Common myeloid progenitor, CD34-positive (primary cell): ENCODE data around the gene DNASE2B.

Experiments used
- CTCF ChIA-PET: fragments of 350-600 bp; sonication (Branson Sonifier 250); formaldehyde crosslinking; loops from one replicate; lab custom pipeline; 2021; ENCODE audit warnings: antibody characterized with exemption; lab: Charles Lee
- POLR2A ChIA-PET: fragments of 350-600 bp; sonication (Branson Sonifier 250); formaldehyde crosslinking; loops from one replicate; lab custom pipeline; 2021; ENCODE audit warnings: antibody characterized with exemption; lab: Charles Lee
- DNase-seq, 3 donors: peaks; one replicate each; pipeline versions ENCODE4 v3.0.0 to v3.0.0-alpha.2; 2013
- H3K27ac ChIP-seq, 2 experiments: 1 replicate in 1 of 2; 2 replicates in 1 of 2; pipeline ENCODE4 v1.7.0; 2013; ENCODE audit warnings: inconsistent platforms in 2 of 2, low read length in 2 of 2, mild to moderate bottlenecking in 2 of 2, low read depth in 1 of 2, moderate library complexity in 1 of 2; ENCODE audit not compliant: severe bottlenecking in 2 of 2, insufficient read depth in 1 of 2, poor library complexity in 1 of 2
- H3K27me3 ChIP-seq, 5 experiments: replicated peaks in 2 of 5; 1 replicate in 3 of 5; 2 replicates in 2 of 5; pipeline versions ENCODE4 v1.6.1 to v1.7.0; 2013; ENCODE audit warnings: low read length in 4 of 5, mild to moderate bottlenecking in 2 of 5, moderate library complexity in 2 of 5, inconsistent platforms in 1 of 5; ENCODE audit not compliant: insufficient read depth in 5 of 5, control insufficient read depth in 4 of 5
- H3K36me3 ChIP-seq, 4 experiments: 1 replicate in 2 of 4; 2 replicates in 2 of 4; pipeline versions ENCODE4 v1.6.1 to v1.7.0; 2013; ENCODE audit warnings: low read length in 3 of 4, control low read depth in 1 of 4, mild to moderate bottlenecking in 1 of 4; ENCODE audit not compliant: control insufficient read depth in 4 of 4, insufficient read depth in 4 of 4
- H3K4me1 ChIP-seq, 4 experiments: 1 replicate in 3 of 4; 2 replicates in 1 of 4; pipeline versions ENCODE4 v1.6.1 to v1.7.1; 2013; ENCODE audit warnings: low read length in 3 of 4, mild to moderate bottlenecking in 3 of 4, control low read depth in 1 of 4, inconsistent platforms in 1 of 4, moderate library complexity in 1 of 4; ENCODE audit not compliant: control insufficient read depth in 4 of 4, insufficient read depth in 4 of 4; ENCODE audit errors: control extremely low read depth in 1 of 4
- H3K4me3 ChIP-seq, 7 experiments: 1 replicate in 4 of 7; 2 replicates in 3 of 7; pipeline versions ENCODE4 v1.5.1 to v1.7.0; 2013; ENCODE audit warnings: mild to moderate bottlenecking in 7 of 7, low read length in 6 of 7, moderate library complexity in 6 of 7, inconsistent platforms in 2 of 7, low read depth in 2 of 7, control low read depth in 1 of 7; ENCODE audit not compliant: insufficient read depth in 4 of 7, control insufficient read depth in 1 of 7; ENCODE audit errors: extremely low read depth in 1 of 7
- H3K9me3 ChIP-seq, 5 experiments: 1 replicate in 4 of 5; 2 replicates in 1 of 5; pipeline versions ENCODE4 v1.6.1 to v1.7.1; 2013; ENCODE audit warnings: low read length in 4 of 5, mild to moderate bottlenecking in 2 of 5, inconsistent platforms in 1 of 5, low read depth in 1 of 5, moderate library complexity in 1 of 5; ENCODE audit not compliant: control insufficient read depth in 4 of 5, insufficient read depth in 2 of 5; ENCODE audit errors: control extremely low read depth in 1 of 5
- WGBS: methylation state at CpG from one replicate; pipeline ENCODE4 v1.1.5; 2013; ENCODE audit not compliant: insufficient coverage; 5-methylcytosine and 5-hydroxymethylcytosine counted together

DNASE2B gene

DNA sequence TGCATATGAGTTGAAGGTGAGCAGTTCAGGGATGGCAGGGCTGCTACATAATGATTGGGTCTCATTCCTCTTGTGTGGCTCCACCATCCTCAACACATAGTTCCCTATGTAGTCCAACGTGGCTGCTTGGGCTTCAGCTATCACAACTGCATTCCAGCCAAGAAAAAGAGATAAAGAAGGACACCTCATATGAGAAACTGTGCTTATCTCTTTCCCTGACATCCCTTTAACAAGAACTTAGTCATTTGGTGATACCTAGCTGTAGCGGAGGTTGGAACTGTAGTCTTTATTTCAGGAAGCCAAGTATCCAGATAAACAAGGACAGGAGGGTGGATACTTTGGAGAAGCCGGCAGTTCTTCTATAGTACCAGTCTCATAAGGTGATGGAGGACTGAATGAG lies 42.7 kb upstream of the DNASE2B start:
- peaks cover 0 to 8% (median 0%) of the 10 kb centered on the region in 4 experiments for H3K4me1 ChIP-seq
- ChIA-PET POLR2A (no interaction called here), CTCF (no interaction called here)
- H3K27me3 ChIP-seq, result no peaks in the 10 kb centered on the region
- H3K9me3 ChIP-seq, result peaks cover 0 to 5% (median 0%) of the 10 kb centered on the region in 5 experiments
- WGBS, result 100% methylated on average over 1 of the region's 3 CpGs
- no peaks in the 10 kb centered on the region for H3K36me3 ChIP-seq
- H3K4me3 ChIP-seq, result no peak overlapping the region
- no peak for DNase-seq
- no peak overlapping the region for H3K27ac ChIP-seq

DNA sequence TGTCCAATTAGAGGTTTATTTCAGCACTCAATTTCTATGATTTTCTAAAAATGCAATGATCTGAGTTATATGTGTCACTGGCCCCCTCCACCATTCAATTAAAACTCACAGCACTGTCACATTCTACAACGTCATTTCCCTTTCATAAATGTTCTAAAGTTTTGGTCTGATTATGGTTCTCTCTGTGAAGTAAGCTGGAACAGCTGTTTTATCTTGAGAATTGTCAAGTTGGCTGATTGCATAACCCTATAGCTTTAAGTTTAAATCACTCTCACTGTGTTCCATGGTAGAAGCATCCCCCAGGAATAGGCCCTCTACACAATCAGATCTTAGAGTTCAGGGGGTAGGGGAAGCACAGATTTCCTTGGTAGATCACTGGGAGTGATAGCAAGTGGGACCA lies 41.4 kb upstream of the DNASE2B start:
- ChIA-PET CTCF (no interaction called here), POLR2A (no interaction called here)
- Histone ChIP-seq H3K27ac (no peak overlapping the region), H3K4me3 (no peak overlapping the region), H3K27me3 (no peaks in the 10 kb centered on the region), H3K36me3 (no peaks in the 10 kb centered on the region), H3K9me3 (peaks cover 0 to 5% (median 0%) of the 10 kb centered on the region in 5 experiments), H3K4me1 (peaks cover 0 to 9% (median 0%) of the 10 kb centered on the region in 4 experiments)
- WGBS, result no CpG with 5 or more reads among the region's 1 CpG
- no peak for DNase-seq

DNA sequence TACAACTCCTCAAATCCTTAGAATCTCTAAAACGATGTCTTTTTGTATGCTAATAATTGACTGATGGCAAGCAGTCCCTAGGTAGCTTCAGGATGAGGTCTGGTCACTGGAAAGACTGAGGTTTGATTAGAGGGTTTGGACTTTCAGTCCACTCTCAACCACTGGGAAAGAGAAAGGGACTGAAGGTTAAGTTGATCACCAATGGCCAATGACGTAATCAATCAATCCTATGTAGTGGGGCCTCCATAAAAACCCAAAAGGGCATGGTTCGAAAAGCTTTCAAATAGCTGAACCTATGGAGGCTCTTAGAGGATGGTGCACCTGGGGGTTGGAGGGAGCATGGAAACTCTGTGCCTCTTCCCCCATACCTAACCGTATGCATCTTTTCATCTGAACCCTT lies 39.6 kb upstream of the DNASE2B start:
- ChIA-PET POLR2A (no interaction called here), CTCF (no interaction called here)
- Histone ChIP-seq H3K9me3 (peaks cover 0 to 5% (median 0%) of the 10 kb centered on the region in 5 experiments), H3K4me3 (no peak overlapping the region), H3K27me3 (no peaks in the 10 kb centered on the region), H3K36me3 (no peaks in the 10 kb centered on the region), H3K4me1 (peaks cover 0 to 9% (median 3%) of the 10 kb centered on the region in 4 experiments), H3K27ac (no peak overlapping the region)
- WGBS, result 100% methylated on average over 2 of the region's 4 CpGs
- no peak for DNase-seq

DNA sequence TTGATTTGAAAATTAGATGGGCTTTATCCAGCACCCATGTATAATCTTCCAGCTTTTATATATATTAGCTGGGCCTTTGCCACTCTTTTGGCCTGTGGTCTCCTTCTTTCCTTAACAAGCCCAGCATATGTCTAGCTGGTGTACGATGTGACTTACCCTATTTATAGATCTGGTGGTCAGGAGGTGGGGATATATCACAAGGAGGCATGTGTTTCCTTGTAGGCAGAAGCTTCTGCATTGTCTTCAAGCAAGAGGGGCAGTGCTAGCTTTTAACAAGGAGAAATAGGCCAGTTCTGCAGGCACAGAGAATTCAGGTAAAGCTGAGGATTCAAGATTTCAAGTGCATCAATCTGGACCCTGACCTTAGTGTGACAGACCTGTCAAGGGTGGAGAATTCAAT lies 38.0 kb upstream of the DNASE2B start:
- POLR2A ChIA-PET, result no interaction called here
- peak in 1 of 3 donors; percentile 19 for DNase-seq
- 20% methylated on average over 1 of the region's 1 CpG for WGBS
- CTCF ChIA-PET, result interaction anchor here (0.8 kb wide), 1 partner anchor 18 kb away, joined by 3 read pairs; no protein-coding TSS in a partner anchor
- Histone ChIP-seq H3K27me3 (no peaks in the 10 kb centered on the region), H3K36me3 (no peaks in the 10 kb centered on the region), H3K4me1 (peaks cover 0 to 9% (median 3%) of the 10 kb centered on the region in 4 experiments), H3K9me3 (peaks cover 0 to 5% (median 0%) of the 10 kb centered on the region in 5 experiments), H3K4me3 (no peak overlapping the region), H3K27ac (no peak overlapping the region)

DNA sequence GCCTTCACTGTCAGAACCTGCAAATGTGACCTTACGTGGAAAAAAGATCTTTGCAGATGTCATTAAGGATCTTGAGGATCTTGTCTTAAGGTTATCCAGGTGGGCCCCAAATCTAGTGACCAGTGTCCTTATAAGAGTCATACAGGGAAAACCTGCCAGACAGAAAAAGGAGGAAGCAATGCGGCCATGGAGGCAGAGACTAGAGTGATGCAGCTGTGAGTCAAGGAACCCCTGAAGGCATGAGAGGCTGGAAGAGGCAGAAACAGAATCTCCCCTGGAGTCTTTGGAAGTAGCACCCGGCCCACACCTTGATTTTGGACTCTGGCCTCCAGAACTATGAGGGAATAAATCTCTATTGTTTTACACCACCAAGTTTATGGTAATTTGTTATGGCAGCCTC lies 36.5 kb upstream of the DNASE2B start:
- DNase-seq, result no peak
- CTCF ChIA-PET, result no interaction called here
- WGBS, result 100% methylated on average over 2 of the region's 3 CpGs
- POLR2A ChIA-PET, result no interaction called here
- Histone ChIP-seq H3K4me1 (peaks cover 0 to 13% (median 3%) of the 10 kb centered on the region in 4 experiments), H3K4me3 (no peak overlapping the region), H3K9me3 (peaks cover 0 to 5% (median 0%) of the 10 kb centered on the region in 5 experiments), H3K27me3 (no peaks in the 10 kb centered on the region), H3K27ac (no peak overlapping the region), H3K36me3 (no peaks in the 10 kb centered on the region)

DNA sequence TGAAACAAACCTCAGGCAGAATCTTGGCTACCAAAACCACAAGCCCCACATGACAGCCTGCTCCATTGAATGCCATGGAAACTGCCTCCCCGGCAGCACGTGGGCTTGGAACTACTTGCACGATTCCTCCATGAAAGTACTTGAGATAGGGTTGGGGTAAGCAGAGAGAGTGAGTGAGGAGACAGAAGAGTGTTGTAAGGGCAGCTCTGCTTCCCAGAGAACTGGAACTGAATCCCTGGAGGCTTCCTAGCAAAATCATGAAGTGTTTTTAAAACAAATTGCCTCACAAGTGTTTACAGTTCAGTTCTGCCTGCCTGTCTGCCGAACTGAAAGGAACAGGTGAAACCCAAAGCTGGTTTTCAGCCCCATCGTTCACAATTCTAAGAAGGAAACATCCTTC lies 35.3 kb upstream of the DNASE2B start:
- Histone ChIP-seq H3K27me3 (no peaks in the 10 kb centered on the region), H3K27ac (no peak overlapping the region), H3K36me3 (no peaks in the 10 kb centered on the region), H3K9me3 (no peaks in the 10 kb centered on the region), H3K4me1 (peaks cover 0 to 13% (median 3%) of the 10 kb centered on the region in 4 experiments), H3K4me3 (peak overlapping the region in 2 of 7 experiments; percentile 4 to 30)
- POLR2A ChIA-PET, result no interaction called here
- WGBS, result 14% methylated on average over 5 of the region's 5 CpGs
- peak in 2 of 3 donors; percentile 28 to 41 for DNase-seq
- CTCF ChIA-PET, result no interaction called here

DNA sequence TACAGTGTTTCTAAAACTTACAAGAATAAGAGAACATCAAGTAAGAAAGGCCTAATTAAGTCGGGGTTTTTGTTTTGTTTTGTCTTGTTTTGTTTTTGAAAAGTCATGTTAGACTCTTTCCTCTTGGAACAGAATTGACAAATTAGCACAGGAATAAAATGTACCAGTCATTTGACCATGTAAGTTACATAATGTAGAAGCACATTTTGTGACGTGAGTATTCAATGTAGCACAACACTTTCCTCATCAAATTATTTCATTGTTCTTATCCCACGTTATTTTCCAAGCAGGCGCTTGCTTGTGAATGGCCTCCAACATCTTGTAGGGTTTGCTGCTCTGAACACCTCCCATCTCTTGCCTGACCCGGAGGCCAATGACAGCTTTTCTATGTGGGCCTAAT lies 34.7 kb upstream of the DNASE2B start:
- WGBS, result 100% methylated on average over 4 of the region's 5 CpGs
- no peak overlapping the region for H3K27ac ChIP-seq
- no peaks in the 10 kb centered on the region for H3K9me3 ChIP-seq
- H3K4me3 ChIP-seq, result no peak overlapping the region
- no peak for DNase-seq
- POLR2A ChIA-PET, result no interaction called here
- CTCF ChIA-PET, result no interaction called here
- peaks cover 0 to 13% (median 3%) of the 10 kb centered on the region in 4 experiments for H3K4me1 ChIP-seq
- no peaks in the 10 kb centered on the region for H3K27me3 ChIP-seq
- H3K36me3 ChIP-seq, result no peaks in the 10 kb centered on the region
